HG03159 (cell line): ENCODE measurements around the gene DTX4.

Experiments
- ATAC-seq: cut with Tn5 transposase; IDR thresholded peaks from one replicate; pipeline ENCODE4 v1.9.1; 2021; ENCODE audit warnings: mild to moderate bottlenecking, moderate library complexity; ENCODE audit not compliant: unreplicated experiment

Gene DTX4

GRCh38 chr11:59172345-59173079 lies 580 bp downstream of the DTX4 start:
- peak; percentile 33 for ATAC-seq

DNA sequence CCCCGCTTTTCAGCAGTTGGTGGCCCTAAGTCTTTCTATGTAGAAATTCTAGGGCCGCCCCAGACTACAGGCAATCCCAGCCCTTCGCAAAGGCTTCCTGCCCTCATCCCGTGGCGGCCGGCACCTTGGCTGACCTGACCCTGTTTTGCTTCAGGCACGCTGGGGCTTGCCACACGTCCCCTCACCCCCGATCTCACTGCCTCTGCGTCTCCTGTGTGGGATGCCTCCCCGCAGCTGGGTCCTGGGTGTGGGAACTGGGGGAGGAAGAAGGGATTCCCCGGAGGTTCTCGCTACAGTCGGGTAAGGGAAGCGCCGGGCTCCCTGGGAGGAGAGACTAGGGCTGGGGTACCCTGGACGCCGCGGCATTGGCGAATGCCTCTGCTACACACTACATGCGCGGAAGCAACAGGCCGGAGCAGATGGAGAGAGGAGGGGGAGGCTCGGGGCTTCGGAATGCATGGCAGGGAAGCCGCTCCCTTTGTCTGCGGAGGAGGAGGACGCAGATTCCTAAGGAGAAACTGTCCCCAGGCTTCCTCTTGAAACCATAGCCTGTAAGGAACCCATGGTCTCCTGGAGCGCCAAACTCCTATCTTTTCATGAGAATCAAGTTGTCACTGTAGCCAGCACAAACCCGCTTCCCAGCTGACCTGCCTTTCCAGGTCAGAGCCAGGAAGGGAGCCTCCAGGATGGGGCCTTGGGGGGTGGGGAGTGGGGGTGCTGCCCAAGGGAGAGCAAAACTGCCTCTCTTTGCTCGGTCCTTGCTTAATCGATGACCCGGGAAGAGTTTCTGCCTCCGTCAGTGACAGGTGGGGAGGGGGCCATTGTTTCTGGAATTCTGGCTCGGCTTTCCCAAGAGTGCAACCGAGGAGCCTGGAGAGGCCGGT lies 1.4 kb downstream of the DTX4 start:
- ATAC-seq = peak; percentile 1

- no peak for ATAC-seq
Observed at GRCh38 chr11:59173964-59174663, 2.2 kb downstream of the DTX4 start.

GRCh38 chr11:59174664-59175033 lies 2.7 kb downstream of the DTX4 start:
- no peak for ATAC-seq

- ATAC-seq = no peak
Observed at GRCh38 chr11:59175091-59175501, 3.2 kb downstream of the DTX4 start.

GRCh38 chr11:59176330-59176729 lies 4.4 kb downstream of the DTX4 start:
- no peak for ATAC-seq

GRCh38 chr11:59178402-59178801 lies 6.5 kb downstream of the DTX4 start:
- no peak for ATAC-seq

GRCh38 chr11:59179121-59179520 lies 7.2 kb downstream of the DTX4 start:
- ATAC-seq = no peak

GRCh38 chr11:59180168-59180776 lies 8.3 kb downstream of the DTX4 start:
- ATAC-seq = no peak

- ATAC-seq = no peak
Observed at GRCh38 chr11:59180907-59181306, 9.0 kb downstream of the DTX4 start.

GRCh38 chr11:59181746-59182456 lies 10.0 kb downstream of the DTX4 start:
- ATAC-seq = no peak

GRCh38 chr11:59182457-59183151 lies 10.7 kb downstream of the DTX4 start:
- peak; percentile 54 for ATAC-seq

- ATAC-seq = no peak
Observed at GRCh38 chr11:59183771-59184170, 11.8 kb downstream of the DTX4 start.

GRCh38 chr11:59184691-59185339 lies 12.9 kb downstream of the DTX4 start:
- ATAC-seq = no peak

- no peak for ATAC-seq
Observed at GRCh38 chr11:59185386-59185945, 13.5 kb downstream of the DTX4 start.

GRCh38 chr11:59186130-59186594 lies 14.2 kb downstream of the DTX4 start:
- ATAC-seq = peak; percentile 56

GRCh38 chr11:59187035-59187434 lies 15.1 kb downstream of the DTX4 start:
- ATAC-seq = no peak

DNA sequence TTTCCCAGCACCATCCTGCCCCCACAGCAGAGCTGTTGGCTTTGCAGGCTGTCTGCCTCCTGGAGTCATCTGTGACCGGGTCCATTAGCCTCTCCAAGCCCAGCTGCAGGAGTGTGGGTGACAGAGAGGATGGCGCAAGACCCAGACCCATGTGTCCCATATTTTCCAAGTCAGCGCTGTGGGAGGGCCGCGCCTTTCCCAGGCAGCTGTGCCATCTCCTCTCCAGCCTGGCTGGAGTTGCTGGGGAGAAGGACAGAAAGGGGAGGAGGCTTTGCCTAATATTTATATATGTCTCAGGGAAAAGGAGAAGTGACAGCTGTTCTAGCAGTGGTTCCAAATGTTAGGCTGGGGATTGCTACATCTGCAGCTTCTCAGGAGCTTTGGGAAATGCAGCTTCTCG lies 15.7 kb downstream of the DTX4 start:
- ATAC-seq = no peak

DNA sequence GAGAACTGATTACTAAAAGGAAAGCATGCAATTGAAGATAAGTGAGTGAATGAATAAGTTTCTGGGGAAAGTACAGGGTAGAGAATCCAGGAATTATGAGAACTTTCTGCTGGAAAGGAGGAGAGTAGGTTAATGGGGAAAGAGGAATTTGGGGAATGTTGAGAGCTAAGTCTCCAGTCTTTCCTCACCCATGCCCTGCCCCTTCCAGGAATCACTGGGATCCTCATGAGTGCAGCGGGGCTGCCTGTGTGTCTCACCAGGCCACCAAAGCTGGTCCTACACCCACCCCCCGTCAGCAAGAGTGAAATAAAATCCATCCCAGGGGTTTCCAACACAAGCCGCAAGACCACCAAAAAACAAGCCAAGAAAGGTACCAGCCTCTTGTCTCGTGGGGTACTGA lies 17.0 kb downstream of the DTX4 start:
- no peak for ATAC-seq
